CD4-positive, alpha-beta T cell treated with Interleukin-21 for 1 hour (primary cell): ENCODE data around the gene CFAP210.

Experiments used
- DNase-seq: peaks from one replicate; pipeline ENCODE4 v3.0.0-alpha.2; 2020

CFAP210 gene

GRCh38 chr2:169694113-169694893, at the start of gene CFAP210, which contains the start of gene PHOSPHO2:
TSS of gene CFAP210 (minus strand) at chr2:169694405. CDS start at chr2:169694327, 78 bp downstream.
TSS of gene PHOSPHO2 (plus strand) at chr2:169694469. CDS start at chr2:169700972, 6,503 bp downstream.
- peak; percentile 99 for DNase-seq

GRCh38 chr2:169743549-169743948, 49.3 kb upstream of the CFAP210 start:
- DNase-seq: no peak

DNA sequence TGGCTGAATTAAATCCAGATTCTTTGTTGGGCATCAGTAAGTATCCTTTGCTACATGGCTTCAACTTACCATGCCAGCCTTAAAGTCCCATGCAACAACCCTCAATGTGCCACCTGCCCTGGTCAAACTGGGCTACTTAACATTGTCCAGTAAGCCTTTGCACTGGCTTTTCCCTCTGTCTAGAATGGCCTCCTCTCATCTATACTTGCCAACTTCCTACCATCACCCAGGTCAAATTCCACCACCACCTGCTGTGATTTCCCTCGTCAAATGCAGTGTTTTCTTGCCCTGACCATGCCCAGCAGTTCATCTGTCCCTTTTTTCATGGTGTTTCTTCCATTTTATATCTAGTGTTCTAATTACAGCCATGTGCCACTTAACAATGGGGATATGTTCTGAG, 45.1 kb upstream of the CFAP210 start:
- DNase-seq: no peak

GRCh38 chr2:169738566-169739229, 44.5 kb upstream of the CFAP210 start:
- no peak for DNase-seq

DNA sequence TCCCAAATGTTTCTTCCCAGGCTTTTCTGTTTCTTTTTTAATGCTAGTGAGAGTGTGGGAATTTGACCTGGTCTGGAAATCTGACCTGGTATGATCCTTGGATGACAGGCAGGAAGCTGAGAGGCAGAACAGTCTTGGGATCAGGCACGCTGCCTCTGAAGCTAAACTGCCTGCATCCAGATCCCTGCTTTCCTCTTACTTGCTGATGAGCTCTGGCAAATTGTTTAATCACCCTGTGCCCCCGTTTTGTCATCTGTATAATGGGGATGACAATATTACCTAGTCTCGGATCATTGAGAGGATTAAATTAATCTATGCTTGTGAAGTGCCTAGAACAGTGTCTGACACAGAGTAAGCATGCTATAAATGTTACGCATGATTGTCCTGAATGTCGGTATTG, 42.7 kb upstream of the CFAP210 start:
- DNase-seq: no peak

DNA sequence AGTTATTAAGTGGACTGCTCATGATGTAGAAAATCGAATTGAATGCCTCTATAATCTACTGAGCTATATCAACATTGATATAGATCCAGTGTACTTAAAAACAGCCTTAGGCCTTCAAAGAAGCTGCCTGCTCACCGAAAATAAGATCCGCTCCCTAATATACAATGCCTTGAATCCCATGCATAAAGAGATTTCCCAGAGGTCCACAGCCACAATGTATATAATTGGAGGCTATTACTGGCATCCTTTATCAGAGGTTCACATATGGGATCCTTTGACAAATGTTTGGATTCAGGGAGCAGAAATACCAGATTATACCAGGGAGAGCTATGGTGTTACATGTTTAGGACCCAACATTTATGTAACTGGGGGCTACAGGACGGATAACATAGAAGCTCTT, 41.4 kb upstream of the CFAP210 start:
- DNase-seq: no peak

DNA sequence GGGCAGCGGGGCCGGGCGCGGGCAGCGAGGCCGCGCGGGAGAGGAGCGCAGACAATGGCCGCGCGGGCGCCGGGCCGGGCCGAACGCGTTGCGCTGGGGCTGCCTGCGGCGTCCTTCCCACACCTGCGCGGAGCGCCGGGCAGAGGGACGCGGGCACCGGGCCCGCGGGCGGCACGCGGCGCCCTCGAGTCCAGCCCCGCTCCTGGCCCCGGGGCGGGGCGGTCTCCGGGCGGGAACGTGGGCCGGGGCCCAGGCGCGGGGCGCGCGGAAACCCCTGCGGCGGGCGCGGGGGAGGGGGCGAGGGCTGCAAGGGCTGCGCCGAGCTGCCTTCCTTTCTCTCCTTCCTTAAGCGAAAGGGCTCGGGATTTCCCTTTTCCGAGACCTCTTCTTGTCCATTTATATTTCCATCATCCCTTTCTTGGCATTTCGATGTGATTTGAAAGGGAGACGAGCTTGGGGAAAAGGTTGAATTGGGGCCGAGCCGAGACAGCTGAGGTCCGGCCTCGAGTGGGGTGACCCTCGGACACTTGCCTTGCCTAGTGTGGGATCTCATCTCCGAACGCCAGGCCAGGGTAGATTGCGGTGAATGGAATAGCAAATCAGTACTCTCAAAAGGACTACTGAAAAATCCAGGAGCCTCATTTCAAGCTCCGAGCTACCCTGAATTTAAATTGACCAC, 40.1 kb upstream of the CFAP210 start:
- DNase-seq: no peak

DNA sequence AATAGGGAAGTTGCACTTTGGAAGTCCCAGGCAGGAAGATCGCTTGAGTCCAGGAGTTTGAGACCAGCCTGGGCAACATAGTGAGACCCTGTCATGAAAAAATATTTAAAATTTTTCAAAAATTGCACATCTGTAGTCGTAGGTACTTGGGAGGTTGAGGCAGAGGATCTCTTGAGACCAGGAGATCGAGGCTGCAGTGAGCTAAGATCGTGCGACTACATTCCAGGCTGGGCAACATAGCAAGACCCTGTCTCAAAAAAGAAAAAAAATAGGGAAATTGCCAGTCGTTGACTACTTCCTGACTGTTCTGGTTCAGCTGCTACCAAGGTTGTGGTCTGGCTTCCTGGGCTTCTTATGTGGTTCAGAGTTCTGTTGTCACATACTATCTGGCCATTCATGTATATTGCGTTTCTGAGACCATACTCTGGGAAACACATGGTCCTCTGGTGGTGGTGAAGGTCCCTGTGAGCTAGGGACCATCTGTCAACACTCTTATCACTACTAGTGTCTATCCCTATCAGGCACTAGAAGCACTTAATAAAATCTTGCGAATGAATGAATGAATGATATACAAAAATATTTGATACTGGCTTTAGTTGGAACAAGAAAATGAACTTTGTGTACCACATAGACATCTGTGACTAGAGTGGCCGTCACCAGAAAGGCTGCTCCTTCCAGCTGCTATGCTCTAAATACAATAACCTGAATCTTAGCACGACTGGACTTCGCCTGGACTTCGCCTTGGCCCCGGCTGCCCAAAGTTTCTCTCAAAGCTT, 38.6 kb upstream of the CFAP210 start:
- DNase-seq: peak; percentile 6

- DNase-seq: no peak
Measured at GRCh38 chr2:169732075-169732474, 37.9 kb upstream of the CFAP210 start.

- DNase-seq: no peak
Measured at GRCh38 chr2:169729274-169729605, 35.0 kb upstream of the CFAP210 start.

DNA sequence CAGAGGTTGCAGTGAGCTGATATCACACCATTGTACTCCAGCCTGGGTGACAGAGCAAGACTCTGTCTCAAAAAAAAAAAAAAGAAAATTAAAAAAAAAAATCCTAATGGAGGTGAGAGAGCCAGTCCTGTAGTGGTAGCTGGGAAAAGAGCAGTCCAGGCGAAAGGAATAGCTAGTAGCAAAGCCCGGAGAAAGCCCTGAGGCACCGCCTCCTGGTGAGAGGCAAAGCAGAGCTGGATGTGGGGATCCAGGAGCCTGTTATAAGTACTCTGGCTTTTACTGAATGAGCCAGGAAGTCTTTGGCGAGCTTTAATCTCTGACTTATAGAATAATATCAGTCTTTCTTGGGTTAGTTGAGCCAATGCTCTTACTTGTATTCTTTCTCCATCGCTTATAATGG, 32.9 kb upstream of the CFAP210 start:
- no peak for DNase-seq

- no peak for DNase-seq
Measured at GRCh38 chr2:169721016-169721415, 26.8 kb upstream of the CFAP210 start.

DNA sequence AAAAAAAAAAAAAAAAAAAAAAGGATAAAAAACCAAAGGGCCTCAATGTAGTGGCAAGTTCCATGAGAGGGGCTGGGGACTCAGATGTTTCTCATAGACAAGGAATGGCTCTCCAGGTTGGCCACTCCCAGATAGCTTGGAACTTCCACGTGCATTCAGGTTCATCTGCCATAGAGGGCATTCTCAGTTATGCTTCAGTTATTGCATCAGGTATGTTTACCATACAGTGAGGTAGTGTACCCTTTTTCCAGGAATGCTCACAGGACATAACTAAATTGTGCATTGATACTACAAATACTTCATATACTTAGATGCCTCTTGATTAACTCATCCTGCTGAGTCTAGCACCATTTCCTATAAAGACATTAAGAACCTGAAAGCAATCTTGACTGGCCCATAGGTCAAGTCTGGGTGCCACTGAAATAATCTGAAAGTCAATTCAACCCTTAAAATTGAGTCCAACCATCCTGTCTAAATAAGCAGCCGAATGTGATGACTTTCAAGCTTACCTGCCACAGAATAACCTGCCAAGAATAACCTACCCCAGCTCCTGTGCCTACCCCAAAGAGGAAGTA, 24.8 kb upstream of the CFAP210 start:
- no peak for DNase-seq

- no peak for DNase-seq
Measured at GRCh38 chr2:169717691-169718063, 23.5 kb upstream of the CFAP210 start.

DNA sequence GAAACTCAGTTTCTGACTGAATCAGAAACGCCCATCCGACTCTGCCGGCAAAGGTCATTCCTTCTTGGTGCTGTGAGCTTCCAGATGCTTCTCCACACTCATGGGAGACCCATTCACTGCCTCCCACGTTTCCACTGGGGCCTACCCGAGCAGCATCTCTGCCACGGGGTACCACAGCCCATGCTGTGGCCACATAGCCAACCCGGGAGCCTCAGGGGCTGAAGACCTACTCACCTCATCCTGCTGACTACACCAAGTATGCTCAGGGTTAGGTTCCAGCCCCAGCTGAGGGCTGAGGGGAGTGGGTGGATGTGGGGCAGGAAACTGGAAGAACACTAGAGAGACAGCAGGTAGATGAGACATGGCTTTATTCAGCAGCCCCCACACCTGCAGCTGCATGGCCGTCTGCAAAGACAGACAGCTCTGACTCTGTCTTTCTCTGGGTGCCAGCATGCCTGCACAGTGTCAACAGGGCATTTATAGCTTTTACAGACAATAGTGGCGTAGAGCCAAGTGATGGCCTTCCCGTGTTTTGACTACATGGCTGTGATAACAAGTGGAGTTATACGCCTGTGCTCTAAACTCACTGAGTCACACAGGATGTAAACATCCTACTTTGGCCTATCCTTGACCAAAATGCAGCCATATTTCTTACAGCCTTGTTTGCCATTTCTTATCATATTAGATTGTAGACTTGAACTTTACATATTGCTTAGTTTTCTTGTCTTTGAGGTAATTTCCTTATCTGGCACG, 22.9 kb upstream of the CFAP210 start:
- DNase-seq: no peak

GRCh38 chr2:169716238-169716886, 22.2 kb upstream of the CFAP210 start:
- no peak for DNase-seq

- no peak for DNase-seq
Measured at GRCh38 chr2:169715379-169716237, 21.4 kb upstream of the CFAP210 start.

DNA sequence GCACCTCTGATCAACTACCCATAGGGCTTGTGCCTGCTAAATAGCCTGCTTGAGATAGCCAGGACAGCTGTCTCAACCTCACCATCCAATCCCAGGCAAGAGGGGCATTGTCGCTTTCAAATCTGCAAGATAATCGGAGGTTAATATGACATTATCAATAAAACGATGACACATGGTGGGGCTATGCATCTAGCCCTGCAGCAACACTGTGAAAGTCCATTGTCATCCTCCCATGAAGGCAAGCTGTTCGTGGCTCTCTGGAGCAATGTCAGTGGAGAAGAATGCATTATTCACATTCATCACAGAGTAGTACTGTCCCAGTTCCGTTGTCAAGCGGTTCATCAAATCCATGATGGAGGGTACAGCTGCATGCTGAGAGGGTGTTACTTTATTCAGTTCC, 20.5 kb upstream of the CFAP210 start:
- no peak for DNase-seq

DNA sequence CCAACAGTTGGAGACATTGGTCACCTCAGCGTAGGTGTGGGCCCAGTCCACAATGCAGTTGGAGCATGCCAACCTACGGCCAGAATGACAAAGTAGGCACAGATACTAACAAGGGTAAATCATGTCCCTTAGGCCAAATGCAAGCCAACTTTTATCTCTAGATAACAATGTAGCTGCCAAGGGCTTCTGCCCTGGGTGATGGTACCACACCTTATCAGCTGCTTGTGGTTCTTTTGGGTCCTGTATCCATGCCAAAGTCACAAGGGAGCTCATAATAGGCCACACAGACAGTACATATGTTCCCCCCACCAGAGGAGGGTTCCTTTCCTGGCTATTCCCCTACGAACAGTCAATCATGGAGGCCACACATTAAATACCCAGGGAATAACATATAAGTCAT, 19.1 kb upstream of the CFAP210 start:
- DNase-seq: no peak

GRCh38 chr2:169712791-169713227, 18.6 kb upstream of the CFAP210 start:
- DNase-seq: no peak
